ENCODE results near the gene AGBL1.

Gene AGBL1

GRCh38 chr15:86255247-86255646 is 175.6 kb downstream of the AGBL1 start:
- DNase-seq: no peak

GRCh38 chr15:86256628-86257027 is 177.0 kb downstream of the AGBL1 start:
- no peak for DNase-seq

DNA sequence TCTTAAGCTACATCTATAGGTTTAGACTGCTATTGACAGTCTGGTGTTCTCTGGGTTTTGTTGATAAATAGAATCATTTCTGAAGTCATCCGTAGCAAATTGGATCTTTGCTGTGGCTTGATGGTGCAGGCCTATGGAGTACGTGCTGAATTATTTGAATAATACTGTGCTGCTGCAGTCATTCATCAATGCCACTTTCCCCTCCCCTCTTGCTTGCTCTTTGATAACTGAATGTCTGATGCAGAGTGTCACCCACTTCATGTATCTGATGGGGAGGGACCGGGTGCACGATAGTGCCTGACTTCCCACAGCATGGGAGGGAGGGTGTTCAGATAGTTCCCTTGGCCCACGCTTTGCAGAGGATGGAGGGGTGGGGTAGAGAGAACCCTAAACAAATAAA is 179.9 kb downstream of the AGBL1 start:
- DNase-seq: no peak

- DNase-seq: no peak
These were observed 183.6 kb downstream of the AGBL1 start for GRCh38 chr15:86263230-86263629.

DNA sequence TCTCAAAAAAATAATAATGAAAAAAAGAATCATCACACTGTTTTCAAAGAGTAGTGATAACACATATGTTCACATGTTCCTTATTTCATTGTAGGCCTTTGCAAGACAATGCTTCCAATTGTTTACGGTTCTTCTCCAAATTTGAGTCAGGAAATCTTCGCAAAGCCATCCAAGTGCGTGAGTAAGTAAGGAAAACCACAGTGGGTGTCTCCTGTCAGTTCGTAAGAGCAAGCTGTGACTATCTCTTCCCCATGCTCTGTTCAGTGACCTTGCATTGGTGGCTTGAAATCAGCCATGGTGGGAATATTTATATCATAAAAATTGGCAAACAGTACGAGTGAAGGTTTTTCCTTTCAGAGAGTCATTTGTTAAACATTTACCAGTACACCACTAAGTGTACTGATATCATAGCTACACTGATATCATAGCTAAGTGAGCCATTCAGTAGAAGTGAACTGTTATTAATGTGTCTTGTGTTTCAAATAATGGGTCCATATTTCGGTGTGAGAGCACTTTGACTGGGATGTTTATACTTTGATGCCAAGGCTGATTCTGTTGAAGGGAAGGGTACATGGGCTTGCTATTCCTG is 187.3 kb downstream of the AGBL1 start:
- no peak for DNase-seq

- no peak for DNase-seq
These were observed 188.2 kb downstream of the AGBL1 start for GRCh38 chr15:86267892-86268291.

GRCh38 chr15:86268558-86268957 is 188.9 kb downstream of the AGBL1 start:
- no peak for DNase-seq

DNA sequence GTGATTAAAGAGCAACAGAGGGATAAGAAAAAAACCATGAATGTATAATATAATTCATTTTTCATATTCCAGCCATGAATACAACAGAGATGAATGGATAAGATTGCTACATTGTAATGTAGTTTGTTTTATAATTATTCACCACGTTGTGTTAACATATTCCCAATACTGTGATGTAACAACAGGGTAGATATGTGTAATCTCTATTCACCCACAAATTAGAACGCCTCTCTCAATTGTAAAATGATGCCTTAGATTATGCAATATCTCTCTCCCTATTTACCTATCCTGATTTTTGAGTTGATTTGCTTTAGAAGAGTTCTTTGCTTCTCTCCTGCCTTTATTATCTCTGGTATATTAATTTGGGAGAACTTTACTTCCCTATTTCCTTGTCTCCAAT is 193.6 kb downstream of the AGBL1 start:
- no peak for DNase-seq

GRCh38 chr15:86275361-86275760 is 195.7 kb downstream of the AGBL1 start:
- no peak for DNase-seq

DNA sequence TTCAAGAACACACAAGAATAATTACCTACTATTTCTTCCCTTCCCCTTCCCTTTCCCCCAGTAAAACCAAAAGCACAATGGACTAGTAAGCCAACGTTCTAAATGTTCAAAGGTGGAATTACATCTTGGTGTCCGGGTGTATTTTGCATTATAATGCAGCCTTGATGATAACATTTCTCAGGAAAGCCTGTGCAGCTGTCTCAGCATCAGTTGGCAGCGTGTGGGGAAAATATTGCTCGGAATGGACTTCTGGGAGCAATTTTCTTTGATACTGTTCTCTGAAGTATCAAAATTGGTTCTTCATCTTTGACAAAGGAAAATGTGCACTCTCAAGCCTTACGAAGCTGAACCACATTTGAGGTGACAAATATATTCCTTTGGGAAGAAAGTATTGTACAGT is 198.9 kb downstream of the AGBL1 start:
- no peak for DNase-seq

DNA sequence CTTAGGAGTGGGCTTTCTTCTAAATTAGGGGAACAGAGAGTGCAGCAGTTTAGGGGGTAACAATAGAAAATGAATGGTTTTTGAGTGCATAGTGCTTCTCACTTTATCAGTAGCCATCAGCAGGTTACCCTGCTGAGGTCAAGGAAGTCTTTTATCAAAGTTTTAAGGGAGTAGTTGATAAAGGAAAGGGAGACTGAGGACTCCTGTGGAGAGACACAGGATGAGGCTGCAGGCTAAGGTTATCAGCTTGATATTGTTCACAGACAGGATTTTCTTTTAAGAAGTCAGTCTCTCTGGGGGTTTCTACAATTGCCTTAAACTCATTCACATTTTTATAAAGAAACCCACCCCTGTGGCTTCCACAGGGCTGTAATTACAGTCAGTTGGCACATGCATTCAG is 205.0 kb downstream of the AGBL1 start:
- DNase-seq: no peak

- no peak for DNase-seq
These were observed 215.8 kb downstream of the AGBL1 start for GRCh38 chr15:86295511-86295910.

- DNase-seq: no peak
These were observed 217.1 kb downstream of the AGBL1 start for GRCh38 chr15:86296769-86297168.

DNA sequence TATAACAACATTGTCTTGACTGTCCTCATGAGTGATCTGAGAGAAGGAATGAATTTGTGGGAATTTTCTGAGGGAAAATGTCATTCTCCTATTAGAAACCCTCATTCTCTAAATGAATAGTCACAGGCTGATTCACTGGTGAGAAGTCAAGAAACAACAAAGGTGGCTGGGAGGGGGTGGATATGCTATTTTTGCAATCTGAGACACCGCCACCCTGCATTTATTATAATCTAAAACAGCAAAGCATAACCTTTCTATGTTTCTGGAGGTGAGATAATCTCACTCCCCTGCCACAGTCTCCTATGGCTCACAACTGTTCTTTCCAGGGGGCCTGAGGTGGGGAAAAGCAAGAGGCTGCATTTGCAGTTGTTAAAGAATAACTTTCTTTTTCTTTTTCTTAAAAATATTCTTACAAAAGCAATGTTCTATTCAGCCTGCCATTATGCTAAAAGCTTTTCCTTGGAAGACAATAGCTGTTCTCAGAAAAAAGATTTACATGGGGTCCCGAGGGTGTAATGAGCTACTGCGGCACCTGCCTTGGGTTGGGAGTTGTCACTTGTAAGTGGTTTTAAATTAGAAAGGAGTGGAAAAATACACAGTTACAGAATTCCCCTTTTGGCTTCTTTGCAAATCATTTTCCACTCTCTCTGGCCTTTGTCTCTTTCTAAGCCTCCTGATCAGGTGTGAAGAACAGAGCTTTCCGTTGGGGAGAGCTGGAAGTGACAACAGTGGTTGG is 220.9 kb downstream of the AGBL1 start:
- DNase-seq: no peak

DNA sequence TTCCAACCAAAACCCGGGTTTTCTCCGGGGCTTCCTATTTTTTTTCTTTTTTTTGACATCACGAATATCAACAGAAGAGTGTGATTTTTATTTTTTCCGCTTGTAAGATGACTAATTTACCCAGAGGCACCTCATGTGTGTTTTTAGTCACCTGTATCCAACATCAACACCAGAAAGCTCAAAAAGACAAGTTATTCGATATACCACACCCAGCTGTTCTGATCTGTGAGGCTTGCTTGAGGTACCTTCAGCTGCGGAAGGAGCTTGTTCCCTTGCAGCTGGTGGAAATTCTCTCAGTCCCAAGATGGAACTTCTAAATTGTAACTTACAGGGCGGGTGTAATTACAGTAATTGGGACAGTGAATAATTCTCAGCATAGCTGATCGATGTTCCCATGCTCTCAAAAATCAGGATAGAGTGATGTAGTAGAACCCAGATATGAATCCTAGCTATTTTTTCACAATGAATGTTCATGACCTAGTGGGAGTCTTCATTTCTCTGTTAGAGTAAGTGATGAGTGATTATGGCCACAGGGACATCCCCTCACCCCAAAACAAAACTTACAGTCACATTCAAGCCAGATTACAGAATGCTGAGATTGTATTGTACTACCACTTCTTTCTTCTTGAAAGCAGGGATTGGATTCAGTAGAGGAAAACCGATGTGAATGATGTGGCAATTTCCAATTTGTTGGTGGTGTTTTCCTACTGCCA is 232.1 kb downstream of the AGBL1 start:
- no peak for DNase-seq

GRCh38 chr15:86312486-86312885 is 232.8 kb downstream of the AGBL1 start:
- no peak for DNase-seq

- DNase-seq: no peak
These were observed 236.5 kb downstream of the AGBL1 start for GRCh38 chr15:86316216-86316615.

GRCh38 chr15:86316726-86317383 is 237.2 kb downstream of the AGBL1 start:
- DNase-seq: no peak

DNA sequence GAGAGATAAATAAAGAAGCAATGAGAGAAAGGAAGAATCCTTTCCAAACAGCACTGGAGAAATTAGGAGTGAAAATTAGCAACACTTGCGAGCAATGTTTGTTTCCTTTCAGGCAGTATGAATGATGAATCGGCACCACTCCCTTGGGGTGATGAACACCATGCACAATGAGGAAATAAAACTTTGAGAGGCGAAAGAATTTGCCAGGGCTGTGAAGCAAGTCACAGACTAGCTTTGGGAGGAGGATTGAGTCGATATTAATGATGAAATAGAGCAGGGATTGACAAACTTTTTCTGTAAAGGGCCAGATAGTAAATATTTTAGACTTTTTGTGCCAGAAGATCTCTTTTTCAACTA is 237.7 kb downstream of the AGBL1 start:
- DNase-seq: no peak

- no peak for DNase-seq
These were observed 243.0 kb downstream of the AGBL1 start for GRCh38 chr15:86322629-86323028.

DNA sequence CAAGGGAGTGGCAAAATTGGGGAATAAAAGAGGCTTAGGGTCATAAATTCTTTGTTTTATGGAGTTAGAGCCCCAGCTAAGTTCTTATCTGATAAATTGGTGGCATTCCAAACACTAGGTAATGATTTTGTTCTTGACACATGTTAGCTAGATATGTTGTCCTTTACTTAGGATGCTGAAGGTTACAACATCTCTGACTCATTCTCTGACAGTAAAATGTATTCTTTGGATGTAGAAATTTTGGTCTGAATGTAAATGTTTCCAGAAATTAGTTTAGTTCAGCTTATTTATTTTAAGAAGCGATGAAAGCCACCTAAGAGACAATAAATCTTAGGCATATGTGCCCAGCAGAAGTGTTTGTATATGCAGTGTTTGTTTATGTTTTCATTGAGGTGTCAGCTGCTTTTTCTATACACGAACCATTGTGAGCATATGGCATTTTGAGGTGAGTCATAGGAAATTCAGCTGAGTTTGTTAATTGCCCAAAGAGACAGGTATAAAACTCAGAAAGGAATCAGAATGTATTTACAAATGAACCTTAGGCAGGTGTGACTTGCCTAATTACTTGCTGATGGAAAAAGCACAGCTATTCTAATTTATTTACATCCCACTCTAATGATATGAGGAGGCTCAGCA is 247.7 kb downstream of the AGBL1 start:
- peak; percentile 42 for DNase-seq

GRCh38 chr15:86328658-86329057 is 249.0 kb downstream of the AGBL1 start:
- no peak for DNase-seq

DNA sequence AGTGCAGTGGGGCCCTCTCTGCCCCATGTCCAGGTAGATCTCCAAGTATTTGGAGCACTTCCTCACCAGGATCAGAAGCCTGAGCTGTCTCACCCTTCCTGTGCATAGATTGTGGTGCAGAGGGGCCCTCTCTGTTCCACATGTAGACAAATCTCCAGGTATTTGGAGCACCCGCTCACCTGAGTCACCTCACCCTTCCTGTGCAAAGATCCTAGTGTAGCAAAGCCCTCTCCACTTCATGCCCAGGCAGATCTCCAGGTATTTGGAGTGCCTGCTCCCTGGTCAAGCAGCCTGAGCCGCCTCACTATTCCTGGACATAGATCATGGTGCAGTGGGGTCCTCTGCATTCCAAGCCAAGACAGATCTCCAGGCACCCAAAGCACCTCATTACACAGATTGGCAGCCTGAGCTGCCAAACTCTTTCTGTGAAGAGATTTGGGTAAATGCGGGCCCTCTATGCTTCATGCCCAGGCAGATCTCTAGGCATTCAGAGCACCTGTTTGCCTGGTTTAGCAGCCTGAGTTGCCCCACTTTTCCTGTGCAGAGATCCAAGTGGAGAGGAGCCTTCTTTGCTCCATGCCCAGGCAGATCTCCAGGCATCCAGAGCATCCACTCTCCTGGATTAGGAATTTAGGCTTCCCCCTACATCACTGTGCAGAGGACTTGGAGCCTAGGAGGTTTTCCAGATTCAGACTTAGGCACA is 249.8 kb downstream of the AGBL1 start:
- DNase-seq: no peak

Data from NCI-H1417 treated with DMSO at 0.1 percent for 48 hours (cell line).